HG02885 (cell line): ENCODE data around the gene NWD2.
A peak's percentile ranks its signal among the peaks of the same experiment; 100 is the strongest.
"Not testable (repeated sequence)": the region's sequence is repeated elsewhere in the genome, so short reads cannot be mapped to it uniquely, and the experiment has no call there.

Experiments used
- ATAC-seq: cut with Tn5 transposase; IDR thresholded peaks from one replicate; pipeline ENCODE4 v1.9.1; 2021; ENCODE audit warnings: mild to moderate bottlenecking; ENCODE audit not compliant: unreplicated experiment, poor library complexity

The NWD2 gene

DNA sequence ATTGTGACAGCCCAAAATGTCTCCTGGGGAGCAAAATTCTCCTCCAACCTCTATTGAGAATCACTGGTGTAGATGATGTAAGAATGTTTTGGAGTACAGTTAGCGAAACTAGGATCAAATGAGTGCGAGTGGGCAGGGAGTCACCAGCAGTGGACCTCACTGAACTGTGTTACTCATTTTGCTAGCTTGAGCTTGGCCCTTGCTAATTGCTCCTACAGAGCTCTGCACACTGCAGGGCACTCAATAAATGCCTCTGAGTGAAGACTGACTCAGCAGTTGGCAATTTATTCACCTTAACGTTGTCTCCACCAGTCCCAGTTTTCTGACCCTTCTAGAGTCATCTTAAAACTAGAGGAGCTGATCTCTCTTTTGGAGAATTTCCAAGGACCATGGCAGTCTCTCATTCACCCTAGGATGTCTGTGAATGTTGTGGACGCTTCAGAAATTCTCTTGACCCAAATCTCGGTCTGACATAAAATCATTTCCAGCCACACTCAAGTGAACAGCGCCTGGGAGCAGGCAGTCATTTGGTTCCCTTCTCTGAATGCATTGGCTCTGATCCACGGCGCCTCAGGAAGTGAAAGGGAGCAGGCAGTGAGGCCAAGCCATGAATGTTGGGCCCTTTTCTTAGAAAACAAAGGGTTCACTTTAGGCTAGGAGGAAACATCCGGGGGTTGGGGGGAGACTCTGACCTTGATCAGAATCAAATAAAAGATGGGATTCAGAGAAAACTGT lies 148.1 kb downstream of the NWD2 start:
- peak; percentile 36 for ATAC-seq

- ATAC-seq: no peak
Measured at GRCh38 chr4:37393321-37393720, 148.8 kb downstream of the NWD2 start.

DNA sequence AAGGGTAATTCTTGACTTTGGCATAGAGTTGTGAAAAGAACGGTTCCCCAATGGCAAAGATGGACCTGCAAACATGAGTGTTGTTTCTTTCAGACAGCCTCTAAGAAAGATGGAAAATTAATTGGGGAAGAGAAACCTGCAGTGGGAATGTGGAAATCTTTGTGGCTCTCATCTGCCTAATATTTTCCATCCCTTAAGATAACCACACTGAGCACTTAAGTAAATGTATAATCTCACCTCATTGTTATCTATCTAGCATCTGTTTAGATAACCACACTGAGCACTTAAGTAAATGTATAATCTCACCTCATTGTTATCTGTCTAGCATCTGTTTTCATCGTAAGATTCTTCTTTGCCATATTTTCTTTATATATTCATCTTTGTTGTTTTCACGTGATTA lies 149.3 kb downstream of the NWD2 start:
- no peak for ATAC-seq

- no peak for ATAC-seq
Measured at GRCh38 chr4:37397505-37397904, 153.0 kb downstream of the NWD2 start.

DNA sequence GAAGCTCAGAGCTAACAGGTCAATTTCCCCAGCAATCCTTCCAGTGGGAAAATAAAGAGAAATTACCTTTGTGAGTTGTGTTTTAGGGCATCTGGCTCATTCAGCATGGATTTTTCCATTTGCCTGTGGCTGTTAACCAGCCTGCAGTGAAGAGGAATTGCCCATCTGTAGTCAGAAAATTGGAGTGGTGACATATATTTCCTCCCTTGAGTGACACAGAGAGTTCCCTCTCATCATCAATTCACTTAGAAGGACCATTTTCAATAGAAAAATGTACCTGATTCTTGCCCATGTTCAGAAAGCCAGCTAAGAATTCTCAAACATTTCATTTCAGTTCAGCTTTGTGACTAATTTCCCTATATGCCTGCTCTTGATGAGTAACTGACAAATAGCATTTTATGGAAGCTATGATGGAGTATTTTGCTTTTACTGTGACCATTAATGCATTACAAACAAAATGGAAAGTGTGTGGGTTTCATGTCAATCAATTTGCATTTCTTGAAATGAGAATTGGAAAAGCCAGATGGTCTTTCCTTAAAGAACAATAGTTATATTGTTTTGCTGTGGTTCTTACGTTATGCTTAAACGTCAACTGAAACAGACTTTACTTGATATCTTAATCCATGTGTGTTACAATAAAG lies 155.8 kb downstream of the NWD2 start:
- peak; percentile 86 for ATAC-seq

GRCh38 chr4:37407938-37408826 lies 163.6 kb downstream of the NWD2 start:
- not testable (repeated sequence) for ATAC-seq

DNA sequence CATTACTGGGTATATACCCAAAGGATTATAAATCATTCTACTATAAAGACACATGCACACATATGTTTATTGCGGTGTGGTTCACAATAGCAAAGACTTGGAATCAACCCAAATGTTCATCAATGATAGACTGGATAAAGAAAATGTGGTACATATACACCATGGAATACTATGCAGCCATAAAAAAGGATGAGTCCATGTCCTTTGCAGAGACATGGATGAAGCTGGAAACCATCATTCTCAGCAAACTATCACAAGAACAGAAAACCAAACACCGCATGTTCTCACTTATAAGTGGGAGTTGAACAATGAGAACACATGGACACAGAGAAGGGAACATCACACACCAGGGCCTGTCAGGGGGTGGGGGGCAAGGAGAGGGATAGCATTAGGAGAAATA lies 169.1 kb downstream of the NWD2 start:
- not testable (repeated sequence) for ATAC-seq

DNA sequence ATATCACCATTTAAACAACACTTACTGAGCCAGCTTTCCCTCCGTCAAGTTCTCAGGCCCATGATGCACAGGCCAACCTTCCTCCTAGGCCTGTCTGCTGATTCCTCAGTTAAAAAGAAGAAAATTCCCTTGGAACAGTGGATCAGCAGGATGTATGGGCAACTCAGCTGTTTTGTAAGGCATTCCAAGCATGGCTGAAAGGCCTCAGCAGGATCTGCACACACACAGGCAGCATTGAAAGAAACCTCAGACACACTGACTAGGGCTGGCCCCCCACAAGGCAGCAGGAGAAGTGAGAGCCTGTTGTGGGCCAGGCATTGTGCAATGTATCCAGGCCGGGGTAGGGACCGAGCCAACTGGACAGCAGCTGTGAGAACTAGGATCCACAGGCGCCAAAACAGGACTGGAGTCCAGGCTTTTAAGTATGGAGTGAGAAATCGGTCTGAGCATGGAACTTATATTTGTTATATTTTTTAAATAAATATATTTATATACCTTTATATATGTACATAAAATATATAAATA lies 171.4 kb downstream of the NWD2 start:
- ATAC-seq: no peak

DNA sequence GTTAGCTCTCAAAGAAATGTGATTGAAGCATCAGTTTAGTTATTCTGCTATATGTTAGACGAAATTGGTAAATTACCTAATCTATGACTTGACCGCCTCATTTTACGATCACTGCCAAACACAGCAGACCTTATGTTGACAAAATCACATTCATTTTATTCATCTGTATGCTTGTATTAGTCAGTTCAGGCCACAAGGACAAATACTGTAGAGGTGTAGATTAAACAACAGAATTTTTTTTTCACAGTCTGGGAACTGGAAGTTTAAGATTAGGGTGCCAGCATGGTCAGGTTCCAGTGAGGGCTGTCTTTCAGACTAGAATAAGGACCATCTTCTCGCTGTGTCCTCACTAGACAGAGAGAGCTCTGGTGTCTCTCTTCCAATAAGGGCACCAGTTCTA lies 177.1 kb downstream of the NWD2 start:
- ATAC-seq: no peak

DNA sequence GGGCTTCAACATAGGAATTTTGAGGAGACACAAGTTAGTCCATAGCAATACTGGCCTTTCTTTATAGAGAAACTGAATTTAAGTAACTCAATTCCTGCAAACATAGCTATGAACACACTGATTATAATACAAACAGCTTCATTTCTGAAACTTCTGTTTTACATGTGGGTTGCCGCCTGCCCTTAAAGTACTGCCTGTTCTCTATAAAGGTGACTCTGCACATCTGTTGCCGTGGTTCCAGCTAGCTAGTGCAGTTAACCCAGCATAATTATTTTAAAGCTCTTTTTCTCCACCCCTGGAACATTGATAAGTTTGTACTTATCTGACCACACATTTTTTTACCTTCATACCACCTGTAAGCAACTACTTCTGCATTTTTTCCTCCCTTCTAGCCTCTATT lies 177.6 kb downstream of the NWD2 start:
- ATAC-seq: no peak

- no peak for ATAC-seq
Measured at GRCh38 chr4:37422638-37423037, 178.1 kb downstream of the NWD2 start.

DNA sequence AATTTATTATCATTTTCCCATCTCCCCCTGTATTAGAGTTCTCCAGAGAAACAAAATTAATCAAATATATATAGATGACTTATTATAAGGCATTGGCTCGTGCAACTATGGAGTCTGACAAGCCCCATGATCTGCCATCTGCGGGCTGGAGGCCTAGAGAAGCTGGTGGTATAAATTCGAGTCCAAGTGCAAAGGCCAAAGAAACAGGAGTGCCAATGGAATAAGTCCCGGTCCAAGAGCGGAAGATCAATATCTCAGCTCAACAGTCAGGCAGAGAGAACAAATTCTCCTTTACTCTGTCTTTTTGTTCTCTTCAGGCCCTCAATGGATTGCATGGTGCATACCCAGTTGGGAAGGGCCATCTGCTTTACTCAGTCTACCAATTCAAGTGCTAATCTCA lies 178.8 kb downstream of the NWD2 start:
- no peak for ATAC-seq

DNA sequence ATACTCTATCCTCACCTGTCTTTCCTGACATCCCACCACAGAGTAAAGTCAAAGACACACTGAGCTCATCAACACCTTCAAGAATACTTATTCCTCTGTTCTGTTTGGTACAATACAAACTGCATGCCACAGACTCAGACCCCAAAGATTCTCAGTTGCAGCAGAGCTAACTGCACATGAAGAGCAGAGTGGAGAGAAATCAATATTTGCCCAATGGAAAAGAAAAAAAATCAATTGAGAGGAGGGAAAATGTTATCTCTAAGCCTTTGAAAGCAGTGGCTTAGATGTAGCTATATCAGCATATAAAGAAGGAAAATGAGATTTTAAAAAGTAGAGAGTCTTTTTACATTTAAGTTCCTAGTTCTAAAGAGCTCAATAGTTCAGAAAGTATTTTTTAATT lies 180.2 kb downstream of the NWD2 start:
- ATAC-seq: no peak

DNA sequence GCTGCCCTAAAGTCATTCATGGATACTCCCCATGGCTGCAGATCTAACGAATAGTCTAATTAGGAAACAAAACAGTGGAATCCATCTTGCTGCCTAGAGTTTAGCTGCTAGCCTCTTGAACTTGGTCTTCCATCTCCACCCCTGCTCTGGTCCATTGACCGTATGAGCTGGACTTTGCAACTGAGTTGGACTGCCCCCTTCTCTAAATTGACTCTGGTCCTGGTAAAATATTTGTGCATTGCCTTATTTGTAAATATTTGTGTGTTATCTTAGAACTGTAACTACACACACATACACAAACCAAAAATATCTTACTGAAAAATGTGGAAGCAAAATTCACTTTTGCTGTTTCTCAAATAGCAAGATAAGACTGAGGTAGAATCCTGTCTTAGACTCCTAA lies 181.3 kb downstream of the NWD2 start:
- no peak for ATAC-seq

DNA sequence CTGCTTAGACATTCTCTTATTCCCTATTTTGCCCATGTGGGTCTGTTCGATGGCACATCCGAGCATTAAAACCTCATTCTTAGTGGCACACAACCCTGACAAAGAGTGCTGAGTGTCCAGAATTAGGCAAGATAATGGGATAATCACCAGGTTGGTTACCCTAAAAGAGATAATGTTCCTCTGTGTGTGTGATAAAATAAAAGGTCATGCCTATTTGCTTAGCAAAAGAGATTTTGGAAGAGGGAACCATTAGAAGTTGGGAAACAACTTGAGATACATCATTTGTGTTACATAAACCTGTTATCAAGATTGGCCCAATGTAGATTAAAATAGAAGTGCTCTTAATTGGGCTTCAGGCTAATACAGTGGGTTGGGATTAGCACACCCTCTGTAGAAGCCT lies 182.7 kb downstream of the NWD2 start:
- no peak for ATAC-seq

DNA sequence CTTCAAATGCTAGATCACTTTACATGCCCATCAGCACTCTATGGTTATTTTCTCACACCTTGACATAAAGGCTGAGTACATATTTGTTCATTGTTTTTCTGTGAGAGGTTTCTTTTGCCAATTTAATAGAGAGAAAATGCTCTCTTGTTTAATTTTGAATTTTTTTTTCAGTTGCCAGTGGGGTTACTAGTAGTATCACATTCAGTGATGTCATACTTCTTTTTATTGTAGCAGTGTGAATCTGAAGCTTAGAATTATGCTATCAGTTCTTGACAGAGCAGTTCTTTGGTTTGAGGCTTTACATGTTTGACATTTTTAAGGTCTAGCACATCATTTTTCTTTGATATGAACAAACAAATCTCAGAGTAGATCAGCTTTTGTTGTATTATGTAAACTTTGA lies 185.4 kb downstream of the NWD2 start:
- no peak for ATAC-seq

GRCh38 chr4:37430718-37431416 lies 186.3 kb downstream of the NWD2 start:
- no peak for ATAC-seq

GRCh38 chr4:37431417-37431743 lies 186.8 kb downstream of the NWD2 start:
- ATAC-seq: no peak

- no peak for ATAC-seq
Measured at GRCh38 chr4:37434469-37434868, 189.9 kb downstream of the NWD2 start.

GRCh38 chr4:37436546-37436945 lies 192.0 kb downstream of the NWD2 start:
- no peak for ATAC-seq
